HG03097 (cell line): ENCODE measurements around the gene CACNA1G.

Source experiments
- ATAC-seq: cut with Tn5 transposase; IDR thresholded peaks from one replicate; pipeline ENCODE4 v1.9.1; 2021; ENCODE audit not compliant: unreplicated experiment, low FRiP score

Gene CACNA1G

DNA sequence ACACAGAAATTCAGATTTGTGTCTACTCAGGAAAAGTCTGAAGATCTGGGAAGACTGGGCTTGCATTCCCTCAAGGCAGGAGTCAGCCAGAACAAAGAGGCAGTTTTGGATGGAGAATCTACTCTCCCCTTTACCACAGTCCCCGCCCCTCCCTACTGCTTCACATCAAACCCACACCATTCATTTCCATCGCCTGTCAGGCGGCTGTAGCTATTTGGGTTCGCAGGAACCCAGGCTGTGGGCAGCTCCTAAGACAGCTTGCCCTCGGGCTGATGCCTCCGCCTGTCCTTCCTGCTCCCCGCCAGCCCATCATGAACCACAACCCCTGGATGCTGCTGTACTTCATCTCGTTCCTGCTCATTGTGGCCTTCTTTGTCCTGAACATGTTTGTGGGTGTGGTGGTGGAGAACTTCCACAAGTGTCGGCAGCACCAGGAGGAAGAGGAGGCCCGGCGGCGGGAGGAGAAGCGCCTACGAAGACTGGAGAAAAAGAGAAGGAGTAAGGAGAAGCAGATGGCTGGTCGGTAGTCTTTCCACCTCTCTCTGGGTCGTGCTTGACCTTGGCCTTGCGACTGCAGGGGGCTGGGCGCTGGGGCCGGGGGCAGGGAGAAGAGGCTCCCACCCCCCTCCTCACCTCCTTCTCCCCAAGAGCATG lies 47.1 kb downstream of the CACNA1G start:
- no peak for ATAC-seq

DNA sequence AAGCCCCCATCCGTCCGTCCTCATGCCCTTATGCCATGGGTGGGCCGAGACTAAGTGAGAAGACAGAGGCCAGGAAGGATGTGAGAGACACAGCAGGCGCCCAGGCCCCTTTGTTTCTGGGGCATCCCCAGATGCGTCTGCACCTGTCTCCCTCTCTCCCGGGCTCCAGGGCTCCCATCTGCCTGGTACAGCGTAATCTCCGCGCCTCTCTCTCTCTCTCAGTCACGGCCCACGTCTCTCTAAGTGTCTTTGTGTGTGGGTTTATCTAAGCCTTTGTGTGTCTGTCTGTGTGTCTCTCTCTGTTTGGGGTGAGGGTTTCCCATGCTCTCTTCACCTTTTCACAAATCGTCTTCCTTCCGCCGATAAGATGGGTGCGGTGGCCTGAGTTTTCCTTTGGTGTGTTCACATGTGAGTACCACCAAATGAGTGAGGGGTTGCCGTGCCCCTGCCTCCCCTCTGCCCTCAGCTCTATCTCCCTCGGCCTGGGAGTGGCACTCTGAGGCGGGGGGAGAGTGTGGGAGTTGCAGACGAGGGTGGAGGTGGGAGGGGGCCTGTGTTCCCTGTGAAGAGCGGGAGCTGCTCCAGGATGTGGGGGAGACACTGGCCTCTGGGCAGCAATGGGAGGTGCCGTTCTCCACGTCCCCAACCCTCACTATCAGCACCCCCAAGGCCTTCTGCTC lies 48.3 kb downstream of the CACNA1G start:
- ATAC-seq, result no peak

DNA sequence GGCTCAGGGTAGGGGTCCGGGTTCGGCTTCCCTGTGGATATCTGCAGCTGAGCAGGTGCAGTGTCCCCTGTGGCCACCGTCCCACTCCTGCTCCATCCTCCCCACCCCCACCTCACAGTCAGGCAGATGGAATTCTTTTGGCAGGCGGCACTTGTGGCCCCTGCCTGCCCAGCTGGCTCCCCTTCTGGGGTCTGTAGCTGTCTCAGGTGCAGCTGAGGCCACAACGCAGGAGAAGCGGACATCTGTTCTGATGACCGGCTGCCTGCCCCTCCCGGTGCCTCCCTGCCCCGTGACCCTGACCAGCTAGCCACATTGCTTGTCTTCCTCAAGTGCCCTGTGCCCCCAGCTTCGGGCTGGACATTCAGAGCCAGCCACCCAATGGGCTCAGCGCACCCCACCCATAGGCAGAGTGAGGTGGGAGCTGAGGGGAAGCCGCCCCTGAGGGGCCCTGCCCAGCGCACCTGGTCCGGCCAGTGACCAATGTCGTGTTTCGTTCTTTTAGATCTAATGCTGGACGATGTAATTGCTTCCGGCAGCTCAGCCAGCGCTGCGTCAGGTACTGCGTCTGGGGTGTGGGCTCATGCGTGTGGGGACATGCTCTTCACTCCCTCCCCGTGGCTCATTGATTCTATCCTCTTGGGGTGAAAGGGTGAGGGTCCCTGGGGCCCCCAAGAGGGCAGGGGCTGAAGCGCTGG lies 49.0 kb downstream of the CACNA1G start:
- no peak for ATAC-seq

- no peak for ATAC-seq
Observed at GRCh38 chr17:50611634-50612033, 51.1 kb downstream of the CACNA1G start.

GRCh38 chr17:50612281-50612680 lies 51.8 kb downstream of the CACNA1G start:
- no peak for ATAC-seq

DNA sequence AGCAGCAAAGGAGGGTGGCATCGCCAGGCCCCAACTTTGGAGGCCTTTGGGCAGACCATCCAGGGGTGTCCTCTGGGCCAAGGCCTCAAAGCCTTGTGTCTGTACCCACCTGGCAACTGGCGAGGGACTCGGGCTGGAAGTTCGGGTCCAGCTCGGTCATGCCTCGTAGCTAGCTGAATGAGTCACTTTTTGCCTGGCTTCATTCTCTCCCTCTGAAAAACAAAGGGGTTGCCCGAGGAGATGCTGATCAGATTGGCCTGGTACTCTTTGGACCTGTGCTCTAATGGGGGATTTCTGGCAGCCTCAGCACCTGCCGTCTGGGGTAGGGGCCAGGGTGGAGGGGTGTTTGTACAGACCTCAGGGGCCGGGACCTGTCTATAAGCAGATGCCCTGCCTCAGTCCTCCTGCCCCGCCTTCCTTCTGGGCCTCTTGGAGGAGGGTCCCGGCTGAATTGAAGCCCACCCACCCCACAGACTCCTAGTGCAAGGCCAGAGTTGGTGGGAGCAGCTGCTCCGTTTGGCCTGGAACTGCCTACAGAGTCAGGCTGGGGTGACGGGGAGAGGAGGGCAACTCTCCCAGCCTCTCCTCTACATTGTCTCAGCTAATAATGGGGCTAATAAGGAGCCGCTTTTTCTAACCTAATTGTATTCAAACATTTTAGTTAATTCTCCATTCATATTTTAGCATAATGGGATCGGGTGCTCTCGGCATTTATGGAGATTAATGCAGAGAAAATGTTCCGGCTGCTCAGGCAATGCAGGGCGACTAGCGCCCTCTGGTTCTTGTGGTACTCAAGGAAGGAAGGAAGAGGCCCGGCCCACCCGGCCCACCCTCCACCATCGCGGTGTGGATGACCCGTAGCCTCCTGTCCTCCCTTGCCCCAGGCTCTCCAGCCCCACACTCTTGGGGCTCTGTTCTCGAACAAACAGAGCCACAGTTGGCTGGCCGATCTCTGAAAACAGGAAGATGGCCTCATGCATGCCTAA lies 52.8 kb downstream of the CACNA1G start:
- ATAC-seq, result no peak

GRCh38 chr17:50614471-50615051 lies 54.0 kb downstream of the CACNA1G start:
- ATAC-seq, result no peak

GRCh38 chr17:50615828-50616227 lies 55.3 kb downstream of the CACNA1G start:
- ATAC-seq, result no peak

GRCh38 chr17:50618300-50618699 lies 57.8 kb downstream of the CACNA1G start:
- ATAC-seq, result no peak

GRCh38 chr17:50618941-50619340 lies 58.4 kb downstream of the CACNA1G start:
- ATAC-seq, result no peak

GRCh38 chr17:50619489-50619888 lies 59.0 kb downstream of the CACNA1G start:
- ATAC-seq, result no peak

DNA sequence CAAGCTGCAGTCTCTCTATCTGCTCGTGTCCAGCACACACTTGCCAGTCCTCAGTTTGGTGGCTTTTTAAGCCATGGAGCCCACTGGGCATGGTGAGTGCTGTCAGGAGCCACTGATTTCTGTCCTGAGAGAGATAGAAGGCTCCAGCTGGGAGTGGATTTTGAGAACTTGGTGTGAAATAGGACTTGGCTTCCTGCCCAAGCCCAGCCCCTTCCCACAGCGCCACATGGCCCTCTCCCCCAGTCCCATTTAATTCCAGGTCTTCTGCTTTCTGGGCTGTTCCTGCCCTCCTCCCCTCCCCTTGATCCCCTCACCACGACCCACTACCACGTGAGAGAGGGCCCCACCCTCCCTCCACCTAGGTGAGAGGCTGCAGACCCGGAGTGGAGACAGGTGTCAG lies 59.7 kb downstream of the CACNA1G start:
- ATAC-seq, result no peak

DNA sequence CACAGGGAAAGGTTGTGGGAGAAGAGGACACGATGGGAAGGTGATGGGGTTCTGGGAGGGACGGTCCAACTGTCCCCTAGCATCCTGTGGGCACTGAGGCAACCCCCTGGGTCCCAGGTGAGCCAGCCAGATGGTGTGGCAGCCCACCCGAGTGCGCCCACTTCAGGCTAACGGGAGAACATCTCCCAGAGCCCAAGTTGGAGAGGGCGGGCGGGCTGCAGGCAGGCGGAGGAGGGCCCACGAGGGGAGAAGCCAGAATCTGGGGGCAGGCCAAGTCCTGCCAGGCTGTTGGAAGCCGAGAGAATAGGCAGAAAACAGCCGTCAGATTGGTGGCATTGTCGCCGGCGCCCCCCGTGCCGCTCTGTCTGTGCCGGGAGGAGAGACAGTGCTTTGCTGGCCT lies 60.3 kb downstream of the CACNA1G start:
- ATAC-seq, result no peak

- ATAC-seq, result no peak
Observed at GRCh38 chr17:50621574-50622031, 61.1 kb downstream of the CACNA1G start.

DNA sequence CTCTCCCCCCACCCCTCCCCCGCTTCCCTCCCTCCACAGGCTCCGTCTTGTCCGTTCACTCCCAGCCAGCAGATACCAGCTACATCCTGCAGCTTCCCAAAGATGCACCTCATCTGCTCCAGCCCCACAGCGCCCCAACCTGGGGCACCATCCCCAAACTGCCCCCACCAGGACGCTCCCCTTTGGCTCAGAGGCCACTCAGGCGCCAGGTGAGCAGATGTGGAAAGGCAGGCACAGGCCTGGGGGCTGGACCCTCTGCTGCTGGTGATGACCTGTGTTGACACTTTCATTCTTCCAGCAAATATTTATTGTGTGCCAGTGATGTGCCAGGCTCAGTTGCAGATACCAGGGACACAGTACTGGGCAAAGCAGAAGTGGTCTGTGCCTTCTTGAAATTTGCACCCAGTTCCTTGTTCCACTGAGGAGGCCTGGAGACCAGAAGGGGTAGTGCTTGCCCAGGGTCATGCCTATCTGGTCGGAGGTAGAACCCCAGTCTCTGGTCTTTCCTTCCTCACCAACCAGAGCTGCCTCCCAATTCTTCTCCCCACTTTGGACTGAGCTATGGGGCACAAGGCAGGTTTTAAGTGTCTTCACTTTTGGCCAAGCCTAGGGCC lies 63.9 kb downstream of the CACNA1G start:
- no peak for ATAC-seq

DNA sequence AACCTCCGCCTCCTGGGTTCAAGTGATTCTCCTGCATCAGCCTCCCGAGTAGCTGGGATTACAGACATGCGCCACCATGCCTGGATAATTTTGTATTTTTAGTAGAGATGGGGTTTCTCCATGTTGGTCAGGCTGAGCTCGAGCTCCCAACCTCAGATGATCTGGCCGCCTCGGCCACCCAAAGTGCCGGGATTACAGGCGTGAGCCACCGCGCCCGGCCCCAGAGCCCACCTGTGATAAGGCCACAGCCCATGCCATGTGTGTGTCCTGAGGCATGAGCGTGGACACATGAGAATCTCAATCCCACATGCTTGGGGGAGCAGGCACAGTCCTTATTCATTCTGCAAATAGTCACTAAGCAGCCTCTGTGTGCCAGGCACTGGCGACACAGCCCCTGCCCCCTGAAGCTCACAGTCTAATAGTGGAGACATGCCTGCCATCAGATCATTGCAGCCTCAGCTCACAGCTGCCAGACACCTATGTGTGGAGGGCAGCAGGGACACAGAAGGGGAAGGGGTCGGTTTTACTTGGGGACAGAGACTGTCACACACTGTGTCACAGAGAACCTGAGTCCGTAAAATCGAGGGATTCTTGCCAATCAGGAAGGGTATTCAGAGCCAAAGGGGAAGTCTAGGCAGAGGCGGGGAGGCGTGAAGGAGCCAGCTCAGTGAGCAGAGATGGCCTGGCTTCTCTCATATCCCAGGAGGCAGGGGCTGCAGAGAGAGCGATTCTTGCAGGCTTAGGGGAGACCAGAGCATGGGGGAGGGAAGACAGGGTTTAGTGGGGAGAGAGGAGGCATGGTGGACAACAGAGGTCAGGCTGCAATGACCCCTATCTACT lies 64.7 kb downstream of the CACNA1G start:
- ATAC-seq, result no peak

DNA sequence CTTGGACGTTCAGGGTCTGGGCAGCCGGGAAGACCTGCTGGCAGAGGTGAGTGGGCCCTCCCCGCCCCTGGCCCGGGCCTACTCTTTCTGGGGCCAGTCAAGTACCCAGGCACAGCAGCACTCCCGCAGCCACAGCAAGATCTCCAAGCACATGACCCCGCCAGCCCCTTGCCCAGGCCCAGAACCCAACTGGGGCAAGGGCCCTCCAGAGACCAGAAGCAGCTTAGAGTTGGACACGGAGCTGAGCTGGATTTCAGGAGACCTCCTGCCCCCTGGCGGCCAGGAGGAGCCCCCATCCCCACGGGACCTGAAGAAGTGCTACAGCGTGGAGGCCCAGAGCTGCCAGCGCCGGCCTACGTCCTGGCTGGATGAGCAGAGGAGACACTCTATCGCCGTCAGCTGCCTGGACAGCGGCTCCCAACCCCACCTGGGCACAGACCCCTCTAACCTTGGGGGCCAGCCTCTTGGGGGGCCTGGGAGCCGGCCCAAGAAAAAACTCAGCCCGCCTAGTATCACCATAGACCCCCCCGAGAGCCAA lies 65.6 kb downstream of the CACNA1G start:
- ATAC-seq, result no peak

DNA sequence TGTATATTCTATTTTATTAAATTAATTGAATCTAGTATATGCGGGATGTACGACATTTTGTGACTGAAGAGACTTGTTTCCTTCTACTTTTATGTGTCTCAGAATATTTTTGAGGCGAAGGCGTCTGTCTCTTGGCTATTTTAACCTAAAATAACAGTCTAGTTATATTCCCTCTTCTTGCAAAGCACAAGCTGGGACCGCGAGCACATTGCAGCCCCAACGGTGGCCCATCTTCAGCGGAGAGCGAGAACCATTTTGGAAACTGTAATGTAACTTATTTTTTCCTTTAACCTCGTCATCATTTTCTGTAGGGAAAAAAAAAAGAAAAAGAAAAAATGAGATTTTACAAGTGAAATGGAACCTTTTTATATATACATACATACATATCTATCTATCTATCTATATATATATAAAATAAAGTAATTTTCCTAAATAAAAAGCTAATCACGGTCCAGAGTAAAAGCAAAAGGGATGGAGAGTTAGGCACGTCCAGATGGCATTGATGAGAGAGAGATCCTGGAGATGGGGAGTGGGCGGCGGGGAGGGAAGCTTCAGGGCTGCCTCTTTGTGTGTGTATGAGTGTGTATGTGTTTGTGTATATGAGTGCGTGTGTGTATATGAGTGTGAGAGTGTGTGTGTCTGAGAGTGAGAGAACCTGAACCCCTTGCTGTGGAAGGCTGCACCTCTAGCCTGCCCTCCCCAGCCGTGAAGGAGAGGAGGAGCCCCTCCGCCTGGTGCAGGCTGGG lies 66.7 kb downstream of the CACNA1G start:
- no peak for ATAC-seq
